Glomerular endothelial cell (primary cell): ENCODE measurements around the gene KATNAL1. TPM values are rescaled to one million over a fixed set of nuclear protein-coding genes. Genes with fewer than 3 reads are reported as not detected.
"Not testable (repeated sequence)": the region's sequence is repeated elsewhere in the genome, so short reads cannot be mapped to it uniquely, and the experiment has no call there.

Source experiments
- DNase-seq: peaks from one replicate; pipeline ENCODE4 v3.0.0-alpha.2; 2011; ENCODE audit warnings: low read depth, low spot score; ENCODE audit errors: extremely low read depth
- total RNA-seq: library from RNA; depleted of rRNA; stranded (reverse); fragments of >200 nt; gene quantifications from 2 replicates; pipeline ENCODE4 v1.2.3, GENCODE V29; 2015

Gene KATNAL1
- total RNA-seq, 1 donor from 2014 or later, result 22.2 TPM

GRCh38 chr13:30299786-30300185 is 7.6 kb downstream of the KATNAL1 start:
- no peak for DNase-seq

- no peak for DNase-seq
Measured at GRCh38 chr13:30295116-30295515, 12.2 kb downstream of the KATNAL1 start.

GRCh38 chr13:30294004-30294403 is 13.3 kb downstream of the KATNAL1 start:
- no peak for DNase-seq

DNA sequence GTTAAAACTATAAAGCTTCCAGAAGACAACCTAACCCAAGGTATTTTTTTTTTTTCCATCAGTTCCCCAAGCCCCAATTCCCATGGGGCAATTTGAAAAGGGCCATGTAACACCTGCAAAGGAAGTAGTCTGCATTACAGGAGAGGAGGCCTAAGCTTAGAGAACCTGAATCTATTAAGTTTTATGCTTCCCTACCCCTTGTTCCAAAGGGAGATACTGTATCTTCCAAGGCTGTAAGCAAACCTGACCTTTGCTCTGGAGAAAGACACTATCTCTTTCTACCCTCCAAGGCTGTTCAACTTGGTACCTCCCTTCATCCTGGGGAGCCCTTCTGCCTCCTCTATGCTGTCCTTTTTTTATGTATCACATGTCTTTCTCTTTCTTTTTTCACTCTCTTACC is 15.0 kb downstream of the KATNAL1 start:
- no peak for DNase-seq

GRCh38 chr13:30290812-30291436 is 16.4 kb downstream of the KATNAL1 start:
- no peak for DNase-seq

DNA sequence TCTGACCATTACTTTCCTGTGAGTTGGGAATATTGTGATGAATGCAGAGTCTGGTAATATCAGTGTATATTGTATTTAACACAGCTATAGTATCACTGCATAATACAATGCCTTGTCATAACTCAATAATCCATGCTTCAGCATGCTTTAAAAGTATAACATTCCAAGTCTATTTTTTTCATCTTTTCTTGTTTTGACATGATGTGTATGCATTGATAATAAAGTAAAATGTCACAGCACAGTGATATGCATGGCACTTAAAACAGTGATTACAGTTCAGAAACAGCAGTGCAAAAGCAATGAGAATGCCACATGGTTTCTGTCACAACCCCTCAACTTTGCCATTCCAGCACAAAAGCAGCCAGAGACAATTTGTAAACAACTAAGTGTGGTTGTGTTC is 17.8 kb downstream of the KATNAL1 start:
- no peak for DNase-seq

- DNase-seq, result not testable (repeated sequence)
Measured at GRCh38 chr13:30286059-30286458, 21.3 kb downstream of the KATNAL1 start.

GRCh38 chr13:30276178-30276577 is 31.2 kb downstream of the KATNAL1 start:
- DNase-seq, result no peak

DNA sequence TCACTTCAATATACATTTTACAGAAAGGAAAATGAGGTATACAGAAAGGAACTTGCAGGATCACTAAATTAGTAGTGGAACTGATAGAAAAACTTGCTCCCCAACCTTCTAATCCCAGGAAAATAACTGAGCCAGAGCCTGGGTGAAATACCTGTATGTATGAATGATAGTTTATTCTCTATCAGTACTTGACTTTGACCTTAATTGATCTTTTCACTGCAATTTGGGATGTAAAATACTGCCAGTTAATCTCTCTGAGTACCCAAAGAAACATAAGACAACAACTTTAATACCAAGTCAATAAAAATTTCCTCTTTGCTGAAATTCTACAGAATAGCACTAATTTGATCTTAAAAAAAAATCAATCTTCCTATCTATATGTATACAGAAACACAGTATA is 33.3 kb downstream of the KATNAL1 start:
- no peak for DNase-seq

GRCh38 chr13:30270035-30270434 is 37.3 kb downstream of the KATNAL1 start:
- not testable (repeated sequence) for DNase-seq

DNA sequence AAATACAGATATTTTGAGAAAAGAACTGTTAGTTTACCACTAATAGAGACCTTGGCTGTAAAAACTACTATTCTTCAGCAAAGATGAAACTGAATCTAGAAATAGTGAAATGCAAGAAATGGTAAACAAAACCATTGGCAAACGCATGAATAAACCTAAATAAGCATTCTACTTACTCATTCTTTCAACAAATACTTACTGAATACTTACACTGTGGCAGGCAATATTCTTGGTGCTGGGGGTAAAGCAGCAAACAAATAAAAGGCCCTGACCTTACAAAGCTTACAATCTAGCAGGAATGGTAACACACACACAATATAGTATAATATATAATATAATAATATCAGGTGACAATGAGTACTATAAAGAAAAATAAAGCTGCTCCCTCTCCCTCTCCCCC is 38.7 kb downstream of the KATNAL1 start:
- DNase-seq, result no peak

DNA sequence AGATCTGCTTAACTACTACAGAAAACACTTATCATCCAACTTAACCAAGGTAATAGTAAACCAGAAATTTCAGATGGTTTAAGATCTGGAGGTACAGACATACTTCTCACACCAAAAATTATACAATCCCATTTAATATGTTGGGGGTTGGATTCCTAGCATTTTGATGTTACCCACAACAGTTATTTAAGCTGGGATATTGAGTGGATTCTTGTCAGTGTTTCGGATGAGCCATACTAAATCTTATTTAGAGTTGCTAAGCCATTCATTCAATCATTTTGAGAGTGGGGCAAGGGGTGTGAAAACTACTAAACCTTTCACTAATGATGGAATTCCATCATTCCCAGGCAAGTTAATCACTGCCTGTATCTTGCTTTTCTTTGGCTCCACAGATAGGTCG is 40.6 kb downstream of the KATNAL1 start:
- DNase-seq, result no peak

DNA sequence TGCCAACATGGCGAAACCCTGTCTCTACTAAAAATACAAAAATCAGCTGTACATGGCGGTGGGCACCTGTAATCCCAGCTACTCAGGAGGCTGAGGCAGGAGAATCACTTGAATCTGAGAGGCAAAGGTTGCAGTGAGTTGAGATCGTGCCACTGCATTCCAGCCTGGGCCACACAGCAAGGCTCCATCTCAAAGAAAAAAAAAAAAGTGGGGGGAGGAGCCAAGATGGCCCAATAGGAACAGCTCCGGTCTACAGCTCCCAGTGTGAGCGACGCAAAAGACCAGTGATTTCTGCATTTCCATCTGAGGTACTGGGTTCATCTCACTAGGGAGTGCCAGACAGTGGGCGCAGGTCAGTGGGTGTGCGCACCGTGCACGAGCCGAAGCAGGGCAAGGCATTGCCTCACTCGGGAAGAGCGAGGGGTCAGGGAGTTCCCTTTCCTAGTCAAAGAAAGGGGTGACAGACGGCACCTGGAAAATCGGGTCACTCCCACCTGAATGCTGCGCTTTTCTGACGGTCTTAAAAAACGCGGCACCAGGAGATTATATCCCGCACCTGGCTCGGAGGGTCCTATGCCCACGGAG is 48.1 kb downstream of the KATNAL1 start:
- DNase-seq, result not testable (repeated sequence)

GRCh38 chr13:30257468-30258099 is 49.8 kb downstream of the KATNAL1 start:
- DNase-seq, result no peak

GRCh38 chr13:30256713-30257467 is 50.5 kb downstream of the KATNAL1 start:
- DNase-seq, result no peak

- no peak for DNase-seq
Measured at GRCh38 chr13:30255696-30256095, 51.7 kb downstream of the KATNAL1 start.

GRCh38 chr13:30253830-30254229 is 53.5 kb downstream of the KATNAL1 start:
- no peak for DNase-seq

DNA sequence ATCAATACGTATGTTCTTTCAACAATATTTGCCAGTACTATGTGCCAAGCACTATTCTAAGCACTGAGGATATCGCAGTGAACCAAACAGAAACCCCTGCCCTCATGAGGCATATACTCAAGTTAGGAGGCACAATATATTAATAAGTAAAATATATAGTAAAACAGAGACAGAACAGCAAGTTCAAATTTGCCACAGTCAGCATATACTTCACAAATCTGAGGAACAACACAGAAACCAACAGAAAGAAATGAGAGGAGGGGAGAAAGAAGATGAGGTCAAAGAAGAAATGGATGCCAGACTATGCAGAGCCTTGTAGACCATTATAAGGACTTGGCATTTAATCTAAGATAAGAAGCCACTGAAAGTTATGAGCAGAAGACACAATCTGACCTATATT is 59.9 kb downstream of the KATNAL1 start:
- DNase-seq, result no peak

GRCh38 chr13:30241532-30241931 is 65.8 kb downstream of the KATNAL1 start:
- no peak for DNase-seq

DNA sequence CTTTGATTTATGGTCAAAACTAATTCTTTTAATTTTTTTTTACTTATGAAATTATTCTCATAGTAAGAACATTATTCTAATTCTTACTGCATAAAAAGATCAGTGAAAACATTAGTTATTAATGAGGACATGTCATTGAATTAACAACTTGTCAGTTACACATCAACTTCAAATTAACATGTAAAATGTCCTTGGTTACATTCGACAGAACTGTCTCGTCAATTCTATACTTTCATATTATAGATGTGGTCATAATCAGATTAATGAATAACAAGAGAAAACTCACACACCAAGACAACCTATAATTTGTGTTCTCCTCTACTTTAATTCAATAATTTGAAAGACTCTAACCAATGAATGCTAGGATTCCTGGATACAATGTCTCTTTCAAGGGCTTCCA is 66.7 kb downstream of the KATNAL1 start:
- DNase-seq, result no peak

DNA sequence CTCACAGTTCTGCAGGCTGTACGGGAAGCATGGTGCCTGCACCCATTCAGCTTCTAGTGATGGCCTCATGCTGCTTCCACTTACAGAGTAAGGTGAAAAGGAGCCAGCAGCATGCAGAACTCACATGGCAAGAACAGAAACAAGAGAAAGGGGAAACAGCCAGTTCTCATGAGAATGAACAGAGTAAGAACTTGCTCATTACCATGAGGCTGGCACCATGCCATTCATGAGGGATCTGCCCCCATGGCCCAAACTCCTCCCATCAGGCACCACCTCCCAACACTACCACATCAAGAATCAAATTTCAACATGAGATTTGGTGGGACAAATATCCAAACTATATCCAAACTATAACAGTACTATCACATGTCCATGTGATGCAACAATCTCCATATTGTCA is 72.1 kb downstream of the KATNAL1 start:
- no peak for DNase-seq
